NCI-H345 (cell line): ENCODE measurements around the gene FSD1.
A peak's percentile ranks its signal among the peaks of the same experiment; 100 is the strongest.
"Not testable (repeated sequence)": the region's sequence is repeated elsewhere in the genome, so short reads cannot be mapped to it uniquely, and the experiment has no call there.

Experiments
- DNase-seq: peaks from one replicate; lab custom pipeline; 2025; lab: John Stamatoyannopoulos, UW

The FSD1 gene

GRCh38 chr19:4345342-4346019 is 41.1 kb downstream of the FSD1 start:
- no peak for DNase-seq

- no peak for DNase-seq
Measured at GRCh38 chr19:4346020-4346383, 41.6 kb downstream of the FSD1 start.

- no peak for DNase-seq
Measured at GRCh38 chr19:4347521-4347920, 43.1 kb downstream of the FSD1 start.

GRCh38 chr19:4349225-4349624 is 44.8 kb downstream of the FSD1 start:
- not testable (repeated sequence) for DNase-seq

GRCh38 chr19:4350111-4350510 is 45.7 kb downstream of the FSD1 start:
- no peak for DNase-seq

GRCh38 chr19:4350726-4351125 is 46.3 kb downstream of the FSD1 start:
- no peak for DNase-seq

- peak; percentile 41 for DNase-seq
Measured at GRCh38 chr19:4352701-4353121, 48.3 kb downstream of the FSD1 start.

GRCh38 chr19:4354282-4354681 is 49.9 kb downstream of the FSD1 start:
- no peak for DNase-seq

GRCh38 chr19:4354897-4355296 is 50.5 kb downstream of the FSD1 start:
- no peak for DNase-seq

GRCh38 chr19:4357095-4357797 is 52.8 kb downstream of the FSD1 start:
- DNase-seq = no peak

GRCh38 chr19:4357921-4358326 is 53.5 kb downstream of the FSD1 start:
- no peak for DNase-seq

GRCh38 chr19:4358709-4359626 is 54.6 kb downstream of the FSD1 start:
- no peak for DNase-seq

GRCh38 chr19:4359627-4360000 is 55.2 kb downstream of the FSD1 start:
- no peak for DNase-seq

- DNase-seq = no peak
Measured at GRCh38 chr19:4360081-4360569, 55.7 kb downstream of the FSD1 start.

- DNase-seq = no peak
Measured at GRCh38 chr19:4360641-4361151, 56.3 kb downstream of the FSD1 start.

GRCh38 chr19:4361152-4362046 is 57.0 kb downstream of the FSD1 start:
- no peak for DNase-seq

GRCh38 chr19:4362101-4362828 is 57.9 kb downstream of the FSD1 start:
- DNase-seq = no peak

GRCh38 chr19:4362831-4363545 is 58.6 kb downstream of the FSD1 start:
- DNase-seq = no peak

GRCh38 chr19:4363571-4364304 is 59.3 kb downstream of the FSD1 start:
- no peak for DNase-seq
